NOMO-1 treated with DMSO at 0.1 percent for 48 hours (cell line): ENCODE data around the gene COX8C.

Experiments used
- DNase-seq: peaks from one replicate; lab custom pipeline; 2025; ENCODE audit not compliant: unreplicated experiment; lab: John Stamatoyannopoulos, UW

Gene COX8C, protein sequence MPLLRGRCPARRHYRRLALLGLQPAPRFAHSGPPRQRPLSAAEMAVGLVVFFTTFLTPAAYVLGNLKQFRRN

DNA sequence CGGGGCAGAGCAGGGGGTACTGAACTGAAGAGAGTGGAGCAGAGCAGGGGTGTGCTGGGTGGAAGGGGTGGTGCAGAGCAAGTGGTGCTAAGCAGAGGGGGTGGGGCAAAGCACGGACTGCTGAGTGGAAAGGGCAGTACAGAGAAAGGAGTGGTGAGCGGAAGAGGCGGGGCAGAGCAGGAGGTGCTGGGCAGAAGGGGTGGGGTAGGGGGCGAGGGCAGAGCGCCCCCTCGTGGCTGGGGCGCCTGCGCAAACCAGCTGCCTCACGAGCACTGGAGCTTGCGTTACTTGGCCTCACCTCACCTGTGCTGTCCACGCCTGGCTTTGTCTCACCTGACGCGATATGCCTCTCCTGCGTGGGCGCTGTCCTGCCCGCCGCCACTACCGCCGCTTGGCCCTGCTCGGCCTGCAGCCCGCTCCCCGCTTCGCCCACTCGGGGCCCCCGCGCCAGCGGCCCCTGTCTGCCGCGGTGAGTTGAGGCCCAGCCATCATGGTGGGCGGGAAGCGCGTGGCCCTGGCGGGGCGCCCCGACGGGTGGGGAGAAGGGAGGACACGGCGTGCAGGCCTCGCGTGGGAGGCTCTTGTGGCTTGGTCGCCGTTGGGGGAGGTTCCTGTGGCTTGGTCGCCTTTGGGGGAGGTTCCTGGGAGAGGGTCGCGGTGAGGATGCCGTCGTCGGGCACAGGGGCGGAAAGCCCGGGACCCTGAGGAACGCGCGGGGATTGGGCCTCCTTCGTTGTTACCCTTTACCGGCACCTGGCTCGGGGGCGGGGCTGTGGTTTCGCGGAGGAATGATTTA is at the start of gene COX8C:
Gene COX8C (plus strand): TSS at position 257 of the 796 bp plus-strand sequence. CDS start 87 bp downstream, at position 344.
- no peak for DNase-seq

DNA sequence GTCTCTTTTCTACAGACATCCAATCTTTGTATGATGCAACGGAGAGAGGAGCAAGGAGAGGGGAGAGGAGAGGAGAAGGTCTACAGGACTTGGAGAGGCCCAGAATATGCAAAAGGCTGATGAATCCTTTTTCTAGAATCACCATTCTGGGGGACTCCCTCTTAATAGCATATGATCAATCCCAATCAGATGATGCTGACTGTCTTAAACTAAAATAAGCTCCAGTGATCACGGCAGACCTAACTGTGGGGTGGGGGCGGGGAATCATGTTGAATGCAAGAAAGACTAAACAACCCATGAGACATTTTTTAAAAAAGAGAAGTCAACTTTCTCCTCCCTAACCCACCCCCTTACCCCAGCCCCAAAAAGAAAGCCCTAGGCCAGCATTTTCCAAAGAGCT is 47.6 kb upstream of the COX8C start:
- no peak for DNase-seq

DNA sequence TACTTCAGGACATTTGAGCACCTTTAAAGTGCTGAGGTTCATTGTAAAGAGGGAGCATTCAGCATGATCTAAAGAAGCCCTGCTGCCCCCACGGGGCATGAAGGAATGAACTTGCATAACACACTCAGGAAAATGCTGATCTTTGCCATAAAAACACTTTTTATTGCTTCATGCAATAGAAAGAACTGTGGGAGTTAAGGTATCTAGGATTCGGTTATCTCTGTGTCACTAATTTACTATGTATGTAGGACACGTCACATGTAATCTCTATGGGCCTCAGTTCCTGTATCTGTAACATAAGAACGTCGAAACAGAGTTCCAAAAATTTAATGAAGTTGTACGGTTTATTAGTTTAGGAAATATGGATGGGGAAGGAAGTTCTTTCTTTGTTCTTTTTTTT is 47.1 kb upstream of the COX8C start:
- DNase-seq, result no peak

DNA sequence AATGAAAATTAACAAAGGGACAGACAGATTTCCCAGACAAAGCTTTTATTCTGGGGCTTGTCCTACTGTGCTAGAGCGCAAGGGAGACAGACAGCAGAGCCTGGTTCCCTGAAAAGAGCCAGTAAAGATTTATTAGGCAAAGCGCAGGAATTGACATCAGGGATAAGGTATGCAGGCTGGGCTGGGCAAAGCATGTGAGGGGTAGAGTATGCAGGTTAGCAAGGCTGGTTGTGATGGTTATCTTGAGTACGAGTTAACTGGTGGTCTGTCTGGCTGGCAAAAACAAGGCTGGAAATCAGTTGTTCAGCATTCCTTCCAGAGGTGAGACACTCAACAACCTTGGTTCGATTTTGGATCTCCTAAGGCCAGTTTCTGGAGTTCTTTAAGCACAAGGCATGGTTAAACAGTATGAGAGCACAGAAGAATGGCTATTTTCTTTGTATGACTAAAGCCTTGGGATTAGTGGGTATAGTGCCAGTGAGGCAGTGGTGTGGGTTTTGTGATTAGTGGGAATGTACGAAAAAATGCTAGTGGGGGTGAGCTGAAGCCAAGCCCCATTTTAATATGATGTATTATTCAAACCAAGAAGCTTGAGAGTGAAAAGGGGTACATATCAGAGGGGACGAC is 45.0 kb upstream of the COX8C start:
- no peak for DNase-seq

DNA sequence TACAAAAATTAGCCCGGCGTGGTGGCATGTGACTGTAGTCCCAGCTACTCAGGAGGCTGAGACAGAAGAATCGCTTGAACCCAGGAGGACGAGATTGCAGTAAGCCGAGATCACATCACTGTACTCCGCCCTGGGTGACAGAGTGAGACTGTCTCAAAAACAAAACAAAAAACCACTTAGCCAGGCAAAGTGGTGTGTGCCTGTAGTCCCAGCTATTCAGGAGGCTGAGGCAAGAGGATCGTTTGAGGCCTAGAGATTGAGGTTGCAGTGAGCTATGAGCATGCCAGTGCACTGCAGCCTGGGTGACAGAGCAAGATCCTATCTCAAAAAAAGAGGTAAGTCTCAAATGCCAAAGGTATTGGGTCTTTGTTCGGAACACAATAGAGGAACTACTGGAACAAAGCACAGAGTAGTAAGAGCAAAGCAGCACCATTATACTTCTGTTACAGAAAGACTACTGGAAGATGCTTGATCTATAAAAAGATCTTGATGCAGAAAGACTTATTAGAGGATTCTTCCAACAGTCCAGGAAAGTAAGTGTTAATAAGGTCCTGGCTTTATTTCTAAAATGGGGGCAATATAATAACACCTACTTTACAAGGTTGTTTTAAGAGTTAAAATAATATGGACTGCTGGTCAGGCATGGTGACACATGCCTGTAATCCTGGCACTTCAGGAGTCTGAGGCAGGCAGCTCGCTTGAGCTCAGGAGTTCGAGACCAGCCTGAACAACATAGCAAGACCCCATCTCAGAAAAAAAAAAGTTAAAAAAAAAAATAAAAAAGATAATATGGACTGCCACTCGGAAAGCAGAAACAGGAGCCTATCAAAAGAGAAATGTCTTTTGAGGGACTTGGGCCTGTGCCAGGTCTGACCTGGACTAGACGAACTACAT is 44.0 kb upstream of the COX8C start:
- DNase-seq, result no peak

DNA sequence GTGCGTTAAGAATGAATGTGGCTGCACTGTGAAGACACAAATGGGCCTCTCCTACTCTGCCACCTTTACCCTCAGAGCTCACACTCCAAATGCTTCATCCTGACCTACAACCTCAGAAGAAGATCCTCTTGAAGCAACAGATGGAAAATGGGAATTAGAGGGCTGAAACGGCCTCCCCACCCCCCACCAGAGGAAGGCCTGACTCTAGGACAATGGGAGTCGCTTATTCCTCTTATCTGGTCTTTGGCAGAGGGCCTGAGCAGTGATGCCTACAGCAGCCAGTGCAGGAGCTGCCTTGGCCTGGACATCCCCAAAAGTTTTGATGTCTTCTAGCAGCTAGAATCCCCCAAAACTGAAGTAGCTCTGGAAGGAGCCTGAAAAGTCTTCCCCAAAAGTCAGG is 43.3 kb upstream of the COX8C start:
- DNase-seq, result no peak

DNA sequence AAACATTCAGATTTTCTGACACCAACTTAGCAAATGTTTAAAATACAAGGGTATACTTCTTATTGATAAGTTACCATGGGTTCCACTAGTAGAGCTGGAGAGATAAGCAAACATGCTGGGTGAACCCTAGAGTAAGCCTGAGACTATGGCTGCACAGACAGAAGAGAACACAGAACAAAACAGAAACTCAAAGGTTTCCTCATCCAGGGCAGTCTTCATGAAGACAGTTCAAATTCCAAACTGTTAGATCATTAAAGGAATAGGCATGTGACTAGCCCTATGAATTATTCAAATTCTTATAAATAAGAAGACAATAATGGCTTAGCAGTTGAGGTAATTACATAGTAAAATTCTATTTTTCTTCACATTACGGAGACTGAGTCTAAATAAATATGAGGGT is 42.2 kb upstream of the COX8C start:
- no peak for DNase-seq

DNA sequence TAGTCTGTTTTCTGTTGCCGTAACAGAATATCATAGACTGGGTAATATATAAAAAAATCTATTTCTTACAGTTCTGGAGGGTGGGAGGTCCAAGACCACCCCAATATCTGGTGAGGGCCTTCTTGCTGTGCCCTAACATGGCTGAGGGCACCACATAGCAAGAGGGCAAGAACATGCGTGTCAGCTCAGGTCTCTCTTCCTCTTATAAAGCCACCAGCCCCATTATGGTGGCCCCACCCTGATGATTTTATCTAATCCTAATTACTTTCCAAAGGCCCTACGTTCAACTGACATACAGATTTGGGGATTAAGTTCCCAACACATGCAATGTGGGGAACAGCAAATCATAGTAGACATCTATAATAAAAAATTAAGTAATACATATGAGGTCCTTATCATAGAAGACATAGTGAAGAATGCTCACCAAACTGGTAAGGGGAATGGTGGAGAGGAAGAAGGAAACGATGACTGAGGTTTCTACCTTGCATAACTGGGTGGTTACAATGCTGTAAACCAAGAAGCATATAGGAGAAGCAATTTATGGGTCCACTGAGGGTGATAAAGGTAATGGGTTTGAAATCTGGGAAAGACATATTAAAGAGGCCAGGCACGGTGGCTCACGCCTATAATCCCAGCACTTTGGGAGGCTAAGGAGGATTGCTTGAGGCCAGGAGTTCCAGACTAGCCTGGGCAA is 41.1 kb upstream of the COX8C start:
- peak; percentile 71 for DNase-seq

DNA sequence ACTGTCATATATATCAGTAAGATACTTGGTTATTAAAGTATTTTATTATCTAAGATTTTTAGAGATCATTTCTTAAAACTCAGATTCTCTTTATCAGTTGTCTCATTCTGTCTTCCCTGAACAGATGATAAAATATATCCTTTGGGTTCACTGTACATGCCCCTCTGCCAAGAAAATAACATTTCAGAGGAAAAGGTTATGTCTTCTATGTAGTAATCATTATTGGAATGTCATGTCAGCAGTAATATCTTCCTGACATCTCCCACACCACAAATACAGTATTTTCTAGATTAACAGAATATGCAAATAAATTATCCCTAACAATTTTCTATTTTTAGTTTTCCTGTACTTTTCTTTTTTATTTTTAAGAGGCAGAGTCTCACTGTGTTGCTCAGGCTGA is 40.2 kb upstream of the COX8C start:
- DNase-seq, result no peak

DNA sequence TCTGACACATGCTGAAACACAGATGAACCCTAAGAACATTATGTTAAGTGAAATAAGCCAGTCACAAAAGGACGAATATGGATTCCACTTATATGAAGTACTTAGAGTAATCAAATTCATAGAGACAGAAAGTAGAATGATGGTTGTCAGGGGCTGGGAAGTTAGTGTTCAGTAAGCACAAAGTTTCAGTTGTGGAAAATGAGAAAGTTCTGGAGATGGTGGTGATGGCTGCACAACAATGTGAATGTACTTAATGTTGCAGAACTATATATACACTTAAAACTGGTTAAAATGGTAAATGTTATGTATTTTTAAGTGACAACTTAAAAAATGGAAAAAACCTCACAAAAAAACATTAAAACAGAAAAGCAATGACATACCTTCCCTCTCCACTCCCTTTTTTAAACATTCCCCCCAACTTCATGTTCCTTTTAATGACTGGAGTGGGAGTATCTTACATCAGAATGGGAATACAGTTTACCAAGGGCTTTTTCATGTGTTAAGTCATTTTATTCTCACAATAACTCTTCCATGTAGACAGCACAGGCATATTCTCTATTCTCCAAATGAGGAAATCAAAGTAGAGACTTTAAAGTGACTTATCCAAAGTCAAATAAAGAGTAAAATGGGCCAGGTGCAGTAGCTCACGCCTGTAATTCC is 38.2 kb upstream of the COX8C start:
- no peak for DNase-seq

DNA sequence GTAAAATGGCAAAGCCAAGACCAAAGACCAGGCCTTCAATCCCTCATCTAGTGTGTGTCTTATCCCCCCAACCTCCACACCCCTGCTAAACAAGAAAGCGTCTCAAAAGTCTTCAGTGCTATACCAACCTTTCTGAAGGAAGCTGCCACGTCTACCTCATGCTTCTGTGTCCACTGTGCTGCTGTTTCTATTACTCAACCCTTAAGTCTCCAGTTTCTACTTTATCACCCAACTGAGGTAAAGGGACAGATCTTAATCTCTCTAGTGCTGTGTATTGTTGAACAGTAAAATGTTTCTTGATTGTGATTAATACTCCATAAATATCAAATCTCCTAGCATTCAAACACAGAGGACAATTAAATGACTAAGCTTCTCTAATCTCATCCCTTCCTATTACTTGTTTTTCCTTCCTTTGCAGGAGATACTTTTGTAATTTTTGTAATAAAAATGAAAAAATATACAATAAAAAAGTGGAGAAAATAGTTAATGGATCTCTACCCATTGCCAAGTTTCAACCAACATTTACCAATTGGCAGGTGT is 37.5 kb upstream of the COX8C start:
- no peak for DNase-seq

DNA sequence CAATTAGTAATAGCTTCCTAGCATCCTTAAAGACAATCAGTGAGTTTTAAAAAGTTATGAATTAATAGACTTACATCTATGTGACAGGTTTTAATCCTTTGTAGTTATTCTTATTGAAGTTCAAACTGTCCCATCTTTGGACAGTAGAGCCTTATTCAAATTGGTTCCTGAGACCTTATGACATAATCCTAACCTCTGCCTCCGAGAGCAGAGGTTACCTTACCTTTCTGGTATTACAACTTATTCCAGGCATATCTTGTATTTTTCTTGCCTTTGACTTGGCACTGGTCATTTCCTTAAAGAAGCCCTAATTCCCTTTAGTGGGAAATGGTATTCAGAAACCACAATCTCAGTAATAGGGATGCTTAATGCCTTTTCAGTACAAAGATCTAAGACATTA is 35.9 kb upstream of the COX8C start:
- no peak for DNase-seq

DNA sequence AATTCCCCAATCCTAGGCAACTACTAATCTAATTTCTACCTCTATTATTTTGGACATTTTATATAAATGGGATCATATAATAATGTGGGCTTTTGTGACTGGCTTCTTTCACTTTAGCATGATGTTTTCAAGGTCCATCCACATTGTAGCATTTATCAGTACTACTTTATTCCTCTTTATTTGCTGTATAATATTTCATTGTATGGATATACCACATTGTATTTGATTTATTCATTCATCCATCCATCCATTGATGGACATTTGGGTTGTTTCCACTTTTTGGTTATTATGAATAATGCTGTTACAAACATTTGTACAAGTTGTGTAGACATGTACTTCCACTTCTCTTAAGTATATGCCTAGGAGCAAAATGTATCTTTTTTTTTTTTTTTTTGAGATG is 31.4 kb upstream of the COX8C start:
- no peak for DNase-seq

DNA sequence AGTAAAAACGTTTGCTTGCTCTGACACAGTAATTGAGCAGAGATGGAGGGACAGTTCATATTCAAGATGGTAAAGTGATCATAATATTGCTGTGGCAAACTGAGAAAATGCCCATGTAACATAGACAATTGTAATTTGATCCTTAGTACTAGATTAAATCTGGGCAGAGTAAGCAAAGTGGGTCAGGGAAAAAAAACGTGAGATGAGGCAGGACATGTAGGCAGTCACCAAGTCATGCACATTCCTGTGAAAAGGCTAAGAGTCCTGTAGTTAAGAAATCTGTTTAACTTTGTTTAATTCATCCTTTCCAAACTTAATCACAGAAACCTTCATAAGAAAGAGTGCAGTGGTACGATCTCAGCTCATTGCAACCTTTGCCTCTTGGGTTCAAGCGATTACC is 30.3 kb upstream of the COX8C start:
- DNase-seq, result no peak

DNA sequence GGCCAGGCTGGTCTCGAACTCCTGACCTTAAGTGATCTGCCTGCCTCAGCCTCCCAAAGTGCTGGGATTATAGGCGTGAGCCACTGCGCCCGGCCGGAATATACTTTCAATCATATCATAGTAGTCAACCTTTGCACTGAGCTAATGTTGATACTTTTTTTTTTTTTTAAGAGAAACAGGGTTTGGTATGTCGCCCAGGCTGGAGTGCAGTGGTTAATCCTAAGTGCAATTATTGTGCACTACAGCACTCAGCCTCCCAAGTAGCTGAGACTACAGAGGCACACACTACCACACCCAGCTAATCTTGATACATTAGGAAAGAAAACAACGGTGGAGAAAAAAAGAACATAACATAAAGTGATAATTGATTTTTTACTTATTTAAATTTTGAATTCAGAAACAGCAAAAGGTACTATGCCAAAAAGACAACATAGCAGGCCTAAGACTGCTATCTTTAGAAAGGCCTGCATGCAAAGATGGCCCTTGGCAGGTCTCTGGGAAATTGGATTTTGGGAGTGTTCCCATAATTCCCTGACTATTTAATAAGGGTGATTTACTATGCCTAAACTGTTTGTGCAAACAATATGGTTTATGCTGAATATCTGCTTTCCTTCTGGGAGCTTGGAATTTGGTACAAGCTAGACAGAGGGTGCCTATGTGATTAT is 29.6 kb upstream of the COX8C start:
- DNase-seq, result no peak

DNA sequence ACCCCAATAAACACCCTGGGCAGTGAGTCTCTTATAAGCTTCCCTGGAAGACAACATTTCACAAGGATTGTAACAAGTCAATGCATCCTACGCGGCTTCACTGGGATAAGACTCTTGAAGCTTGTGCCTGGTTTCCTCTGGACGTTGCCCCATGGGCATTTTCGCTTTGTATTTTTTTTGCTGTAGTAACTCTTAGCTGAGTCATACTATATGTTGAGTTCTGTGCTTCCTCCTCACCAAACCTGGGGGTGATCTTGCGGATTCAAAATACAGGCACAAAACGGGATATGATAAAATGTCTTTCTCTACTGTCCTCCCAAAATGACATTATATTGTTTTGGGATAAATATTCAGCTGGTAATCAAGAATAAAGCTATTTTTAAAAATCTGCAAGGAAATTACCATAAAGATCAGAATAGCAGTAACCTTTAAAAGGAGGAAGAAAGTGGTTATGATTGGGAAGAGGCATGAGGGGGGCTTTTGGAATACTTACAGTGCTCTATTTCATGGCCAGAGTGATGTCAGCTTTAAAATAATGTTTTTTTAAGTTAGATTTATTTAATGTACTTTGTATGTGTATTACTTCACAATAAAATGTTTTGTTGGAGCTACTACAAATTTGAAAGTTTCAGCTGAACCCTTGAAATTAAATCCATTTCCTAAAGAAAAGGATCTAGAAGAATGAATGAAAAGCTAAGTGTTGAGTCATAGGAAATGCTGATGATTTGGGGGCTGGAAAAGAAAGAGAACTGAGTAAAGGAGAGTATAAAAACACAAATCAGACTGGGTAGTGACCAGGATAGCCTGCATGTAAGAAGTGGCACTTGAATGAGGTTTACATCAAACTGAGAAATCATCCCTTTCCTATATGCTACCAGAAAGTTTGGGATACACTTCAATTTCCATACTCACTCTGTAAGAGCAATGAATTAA is 28.8 kb upstream of the COX8C start:
- peak; percentile 74 for DNase-seq

DNA sequence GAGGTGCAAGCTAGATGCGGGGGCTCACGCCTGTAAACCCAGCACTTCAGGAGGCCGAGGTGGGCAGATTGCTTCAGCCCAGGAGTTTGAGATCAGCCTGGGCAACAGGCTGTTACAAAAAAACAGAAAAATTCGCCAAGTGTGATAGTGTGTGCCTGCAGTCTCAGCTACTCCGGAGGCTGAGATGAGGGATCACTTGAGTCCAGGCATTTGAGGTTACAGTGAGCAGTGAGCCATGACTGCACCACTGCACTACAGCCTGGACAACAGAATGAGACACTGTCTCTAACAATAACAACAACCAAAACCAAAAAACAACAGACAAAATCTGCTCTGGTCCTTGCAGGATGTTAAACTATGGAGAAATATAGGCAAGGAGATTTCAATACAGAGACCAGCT is 28.1 kb upstream of the COX8C start:
- no peak for DNase-seq

DNA sequence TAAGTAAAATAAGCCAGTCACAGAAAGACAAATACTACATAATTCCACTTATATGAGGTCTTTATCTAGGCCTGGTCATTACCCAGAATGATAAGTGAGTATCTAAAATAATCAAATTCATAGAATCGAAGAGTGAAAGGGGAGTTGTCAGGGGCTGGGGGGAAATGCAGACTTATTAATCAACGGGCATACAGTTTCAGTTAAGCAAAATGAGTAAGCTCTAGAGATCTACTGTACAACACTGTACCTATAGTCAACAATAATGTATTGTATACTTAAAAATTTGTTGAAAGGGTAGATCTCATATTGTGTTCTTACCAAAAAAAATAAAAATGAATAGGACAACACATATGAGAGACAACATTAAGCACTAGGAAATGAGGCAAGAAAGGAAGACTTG is 27.5 kb upstream of the COX8C start:
- DNase-seq, result no peak

DNA sequence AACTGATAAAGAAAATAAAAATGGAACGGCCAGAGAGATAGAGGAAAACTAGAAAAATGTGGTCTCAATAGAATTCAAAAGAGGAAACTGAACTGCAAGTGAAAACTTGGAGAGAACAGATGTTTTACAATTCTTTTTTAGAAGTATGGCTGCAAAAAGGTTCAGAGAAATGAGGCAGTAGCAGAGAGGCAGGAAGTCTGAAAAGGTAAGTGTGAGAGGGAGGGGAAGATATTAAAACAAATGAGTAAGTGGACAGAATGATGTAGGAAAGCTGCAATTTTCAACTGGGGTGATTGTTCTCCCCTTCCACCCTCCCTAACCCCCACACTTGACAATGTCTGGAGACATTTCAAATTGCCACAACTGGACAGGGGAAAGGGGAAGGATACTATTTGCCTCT is 27.0 kb upstream of the COX8C start:
- DNase-seq, result no peak
